Loucy (cell line): ENCODE results near the gene BCL2L1.
A peak's percentile ranks its signal among the peaks of the same experiment; 100 is the strongest.

Experiments
- H2AFZ ChIP-seq: fragments of 200-600 bp; sonication (generic); 2 replicates; pipeline ENCODE4 v1.6.0; 2016; ENCODE audit warnings: antibody characterized with exemption, mild to moderate bottlenecking, low read length, moderate library complexity
- H3F3A ChIP-seq: fragments of 200-600 bp; 2 replicates; pipeline ENCODE4 v1.6.0; 2016; ENCODE audit warnings: antibody characterized with exemption, low read depth, mild to moderate bottlenecking
- H3K27me3 ChIP-seq: fragments of 200-600 bp; sonication (generic); 2 replicates; pipeline ENCODE4 v1.6.1; 2014; ENCODE audit warnings: low read length, mild to moderate bottlenecking; ENCODE audit not compliant: insufficient read depth, poor library complexity, severe bottlenecking
- H3K36me3 ChIP-seq: fragments of 200-600 bp; sonication (generic); 2 replicates; pipeline ENCODE4 v1.6.1; 2016; ENCODE audit warnings: low read length; ENCODE audit not compliant: insufficient read depth
- H3K4me1 ChIP-seq: fragments of 200-600 bp; sonication (generic); 2 replicates; pipeline ENCODE4 v1.5.1; 2014; ENCODE audit warnings: low read length, mild to moderate bottlenecking; ENCODE audit not compliant: insufficient read depth, poor library complexity, severe bottlenecking
- H3K4me2 ChIP-seq: fragments of 200-600 bp; sonication (generic); 2 replicates; pipeline ENCODE4 v1.6.0; 2014; ENCODE audit warnings: antibody characterized with exemption, low read length, low read depth, mild to moderate bottlenecking; ENCODE audit not compliant: poor library complexity, severe bottlenecking
- H3K4me3 ChIP-seq: fragments of 200-600 bp; sonication (generic); 2 replicates; pipeline ENCODE4 v1.5.1; 2014; ENCODE audit warnings: low read length, mild to moderate bottlenecking, mixed read lengths; ENCODE audit not compliant: poor library complexity, severe bottlenecking
- H3K79me2 ChIP-seq: fragments of 200-600 bp; sonication (generic); 2 replicates; pipeline ENCODE4 v1.6.1; 2014; ENCODE audit warnings: low read length; ENCODE audit not compliant: insufficient read depth
- H3K9ac ChIP-seq: fragments of 200-600 bp; sonication (generic); 2 replicates; pipeline ENCODE4 v1.6.0; 2014; ENCODE audit warnings: mild to moderate bottlenecking, low read depth, low read length, moderate library complexity; ENCODE audit not compliant: poor library complexity, severe bottlenecking
- H3K9me2 ChIP-seq: fragments of 200-600 bp; sonication (generic); replicated peaks from 2 replicates; pipeline ENCODE4 v1.6.1; 2016; ENCODE audit warnings: low read depth, low read length, mixed read lengths
- H3K9me3 ChIP-seq: fragments of 200-600 bp; sonication (generic); 2 replicates; pipeline ENCODE4 v1.6.1; 2014; ENCODE audit warnings: mild to moderate bottlenecking, antibody characterized with exemption, low read length, low read depth; ENCODE audit not compliant: insufficient read depth
- H4K20me1 ChIP-seq: fragments of 200-600 bp; sonication (generic); 2 replicates; pipeline ENCODE4 v1.6.0; 2014; ENCODE audit warnings: antibody characterized with exemption, low read length, mild to moderate bottlenecking; ENCODE audit not compliant: insufficient read depth, poor library complexity, severe bottlenecking
- EZH2phosphoT487 ChIP-seq: fragments of 200-600 bp; IDR thresholded peaks from 2 replicates; pipeline ENCODE4 v1.6.1; 2018; ENCODE audit warnings: antibody characterized with exemption, mild to moderate bottlenecking, moderate library complexity, borderline replicate concordance
- TF ChIP-seq, protein P1 (sequence below): fragments of 200-600 bp; sonication (generic); conservative IDR thresholded peaks from 2 replicates; pipeline ENCODE4 v1.5.1; 2014; ENCODE audit warnings: mild to moderate bottlenecking, antibody characterized with exemption, low read length

BCL2L1 gene

DNA sequence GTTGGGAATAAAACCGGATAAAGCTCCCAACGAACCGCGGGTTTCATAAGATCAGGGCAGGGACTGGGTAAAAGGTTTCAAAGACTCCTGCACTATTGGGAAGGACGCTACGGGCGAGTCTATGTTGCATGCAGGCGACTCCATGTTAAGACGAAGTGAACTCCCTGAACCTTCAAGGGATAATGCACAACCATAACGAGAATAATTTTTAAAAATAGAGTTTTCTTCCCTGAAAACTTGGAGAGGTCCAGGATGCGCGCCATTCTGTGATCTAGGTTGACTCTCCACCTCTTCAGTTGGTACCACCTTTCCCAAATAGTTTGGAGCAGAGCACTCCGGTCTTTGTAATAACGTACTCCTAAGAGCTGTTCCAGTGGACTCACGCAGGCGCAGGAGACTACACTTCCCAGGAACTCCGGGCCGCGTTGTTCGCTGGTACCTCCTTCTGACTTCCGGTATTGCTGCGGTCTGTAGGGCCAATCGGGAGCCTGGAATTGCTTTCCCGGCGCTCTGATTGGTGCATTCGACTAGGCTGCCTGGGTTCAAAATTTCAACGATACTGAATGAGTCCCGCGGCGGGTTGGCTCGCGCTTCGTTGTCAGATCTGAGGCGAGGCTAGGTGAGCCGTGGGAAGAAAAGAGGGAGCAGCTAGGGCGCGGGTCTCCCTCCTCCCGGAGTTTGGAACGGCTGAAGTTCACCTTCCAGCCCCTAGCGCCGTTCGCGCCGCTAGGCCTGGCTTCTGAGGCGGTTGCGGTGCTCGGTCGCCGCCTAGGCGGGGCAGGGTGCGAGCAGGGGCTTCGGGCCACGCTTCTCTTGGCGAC is 16.3 kb upstream of the BCL2L1 start, which contains the start of gene TPX2:
TPX2 (plus strand) TSS at position 562 of the 821 bp plus-strand sequence. CDS start 18,187 bp downstream, outside the sequence.
- H3K4me3 ChIP-seq = peak within 1 kb of the TSS; percentile 96
- H3K9ac ChIP-seq = peak within 1 kb of the TSS; percentile 93
- H3K4me1 ChIP-seq = peaks cover 21% of the 10 kb centered on the region
- H3K79me2 ChIP-seq = peaks cover 57% of the 10 kb centered on the region
- H3K27me3 ChIP-seq = no peaks in the 10 kb centered on the region
- TF ChIP-seq, protein P1, sequence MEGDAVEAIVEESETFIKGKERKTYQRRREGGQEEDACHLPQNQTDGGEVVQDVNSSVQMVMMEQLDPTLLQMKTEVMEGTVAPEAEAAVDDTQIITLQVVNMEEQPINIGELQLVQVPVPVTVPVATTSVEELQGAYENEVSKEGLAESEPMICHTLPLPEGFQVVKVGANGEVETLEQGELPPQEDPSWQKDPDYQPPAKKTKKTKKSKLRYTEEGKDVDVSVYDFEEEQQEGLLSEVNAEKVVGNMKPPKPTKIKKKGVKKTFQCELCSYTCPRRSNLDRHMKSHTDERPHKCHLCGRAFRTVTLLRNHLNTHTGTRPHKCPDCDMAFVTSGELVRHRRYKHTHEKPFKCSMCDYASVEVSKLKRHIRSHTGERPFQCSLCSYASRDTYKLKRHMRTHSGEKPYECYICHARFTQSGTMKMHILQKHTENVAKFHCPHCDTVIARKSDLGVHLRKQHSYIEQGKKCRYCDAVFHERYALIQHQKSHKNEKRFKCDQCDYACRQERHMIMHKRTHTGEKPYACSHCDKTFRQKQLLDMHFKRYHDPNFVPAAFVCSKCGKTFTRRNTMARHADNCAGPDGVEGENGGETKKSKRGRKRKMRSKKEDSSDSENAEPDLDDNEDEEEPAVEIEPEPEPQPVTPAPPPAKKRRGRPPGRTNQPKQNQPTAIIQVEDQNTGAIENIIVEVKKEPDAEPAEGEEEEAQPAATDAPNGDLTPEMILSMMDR = peak; percentile 15; the same call in 1 of the 2 replicates
- TF ChIP-seq EZH2phosphoT487 = no peak
- H4K20me1 ChIP-seq = peaks cover 23% of the 10 kb centered on the region
- H3K4me2 ChIP-seq = peak within 1 kb of the TSS; percentile 89
- no peaks in the 10 kb centered on the region for H3K9me3 ChIP-seq
- H3F3A ChIP-seq = no peaks in the 10 kb centered on the region
- H2AFZ ChIP-seq = peak within 1 kb of the TSS; percentile 85
- H3K36me3 ChIP-seq = no peaks in the 10 kb centered on the region
- H3K9me2 ChIP-seq = no peaks in the 10 kb centered on the region

DNA sequence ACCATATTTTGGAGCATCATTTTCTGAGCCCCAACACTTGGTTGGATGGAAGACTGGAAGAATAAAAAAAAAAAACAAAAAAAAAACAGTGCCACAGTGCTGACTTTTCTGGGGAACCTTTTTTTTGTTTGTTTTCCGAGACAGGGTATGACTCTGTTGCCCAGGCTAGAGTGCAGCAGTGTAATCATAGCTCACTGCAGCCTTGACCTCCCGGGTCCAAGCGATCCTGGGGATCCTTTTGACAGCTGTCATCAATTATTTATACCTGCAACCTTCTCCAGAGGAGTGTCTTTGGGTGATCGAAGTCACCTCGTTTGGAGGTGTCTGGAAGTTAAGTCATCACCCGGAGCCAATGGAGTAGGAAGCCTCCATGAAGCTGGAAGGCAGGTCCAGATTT is 8.7 kb upstream of the BCL2L1 start:
- Histone ChIP-seq H2AFZ (no peak overlapping the region), H3K27me3 (no peaks in the 10 kb centered on the region), H3K79me2 (no peaks in the 10 kb centered on the region), H4K20me1 (no peaks in the 10 kb centered on the region), H3K4me1 (no peaks in the 10 kb centered on the region), H3F3A (no peaks in the 10 kb centered on the region), H3K9me3 (no peaks in the 10 kb centered on the region), H3K36me3 (no peaks in the 10 kb centered on the region), H3K9ac (no peak overlapping the region), H3K4me2 (no peak overlapping the region), H3K9me2 (no peaks in the 10 kb centered on the region), H3K4me3 (no peak overlapping the region)
- TF ChIP-seq EZH2phosphoT487 = no peak
- TF ChIP-seq, protein P1 = no peak

DNA sequence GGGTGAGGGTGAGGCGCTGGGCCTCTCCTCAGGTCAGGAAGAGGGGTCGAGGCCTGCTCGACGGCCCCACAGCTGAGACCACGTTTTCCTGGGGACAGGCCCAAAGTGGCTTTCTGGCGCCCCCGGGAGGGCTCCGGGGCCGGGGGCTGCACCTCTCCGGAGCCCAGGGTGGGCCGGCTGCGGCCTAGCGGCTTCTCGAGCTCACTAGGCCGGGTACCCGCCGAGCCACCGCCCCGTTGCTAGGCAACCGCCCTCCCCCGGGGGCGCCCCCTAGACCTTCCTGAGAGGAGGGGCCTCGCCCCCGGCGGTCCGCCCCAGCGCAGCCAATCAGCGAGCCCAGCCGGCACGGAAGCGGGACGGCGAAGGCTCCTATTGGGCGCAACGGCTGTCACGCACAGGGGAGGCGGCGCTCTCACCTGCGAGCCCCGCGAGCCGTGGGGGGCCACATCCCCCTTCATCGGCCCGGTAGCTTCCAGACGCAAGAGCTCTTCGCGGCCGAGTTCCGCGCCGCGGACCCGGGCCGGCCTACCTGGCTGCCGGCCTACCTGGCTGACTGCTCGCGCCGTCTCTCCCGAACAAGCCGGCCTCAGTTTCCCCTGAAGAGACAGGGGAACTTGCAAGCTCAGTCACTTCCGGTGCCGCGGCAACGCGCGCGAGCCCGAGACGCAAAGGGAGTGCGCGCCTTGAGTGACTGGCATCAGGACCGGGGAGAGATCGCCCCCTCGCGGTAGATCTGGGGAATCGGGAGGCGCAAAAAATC is 831 bp upstream of the BCL2L1 start:
- H3K4me1 ChIP-seq = peaks cover 25% of the 10 kb centered on the region
- H2AFZ ChIP-seq = peak overlapping the region; percentile 92
- H3K4me2 ChIP-seq = peak overlapping the region; percentile 98
- H3K4me3 ChIP-seq = peak overlapping the region; percentile 81
- no peaks in the 10 kb centered on the region for H3K9me3 ChIP-seq
- no peaks in the 10 kb centered on the region for H3K36me3 ChIP-seq
- H3K9me2 ChIP-seq = no peaks in the 10 kb centered on the region
- peaks cover 26% of the 10 kb centered on the region for H4K20me1 ChIP-seq
- H3F3A ChIP-seq = no peaks in the 10 kb centered on the region
- peak overlapping the region; percentile 99 for H3K9ac ChIP-seq
- peaks cover 42% of the 10 kb centered on the region for H3K79me2 ChIP-seq
- H3K27me3 ChIP-seq = no peaks in the 10 kb centered on the region
- TF ChIP-seq EZH2phosphoT487 = no peak
- TF ChIP-seq, protein P1 = peak; percentile 88
